PC-9 (cell line): ENCODE results near the gene PON1. TPM values are rescaled to one million over a fixed set of nuclear protein-coding genes. Genes with fewer than 3 reads are reported as not detected.

Source experiments
- BruUV-seq: library from RNA; stranded (reverse); fragments of 400-500 nt; replicated peaks from 2 replicates; lab custom pipeline; 2021; lab: Mats Ljungman, UMichigan
- CTCF ChIA-PET: fragments of 300-600 bp; sonication (Branson Sonifier 250); formaldehyde crosslinking; loops from one replicate; lab custom pipeline; 2022; ENCODE audit warnings: antibody characterized with exemption; lab: Charles Lee
- POLR2A ChIA-PET: fragments of 300-600 bp; sonication (Branson Sonifier 250); formaldehyde crosslinking; loops from one replicate; lab custom pipeline; 2022; ENCODE audit warnings: antibody characterized with exemption; ENCODE audit not compliant: unreplicated experiment; lab: Charles Lee
- DNase-seq, 2 experiments: peaks; one replicate each; pipeline versions ENCODE4 v3.0.0 to v3.0.0-alpha.2; 2015 to 2022; ENCODE audit warnings: mixed read lengths in 1 of 2
- H2AFZ ChIP-seq: fragments of 200-600 bp; sonication (generic); 2 replicates; pipeline ENCODE4 v1.8.1; 2017; ENCODE audit warnings: antibody characterized with exemption
- H3F3A ChIP-seq: fragments of 200-600 bp; sonication (generic); 2 replicates; pipeline ENCODE4 v1.8.1; 2017; ENCODE audit warnings: antibody characterized with exemption, mild to moderate bottlenecking, low read depth; ENCODE audit not compliant: insufficient read depth
- H3K27ac ChIP-seq: fragments of 200-600 bp; sonication (generic); 2 replicates; pipeline ENCODE4 v1.6.1; 2016; ENCODE audit warnings: mixed run types
- H3K27me3 ChIP-seq: fragments of 200-600 bp; sonication (generic); 2 replicates; pipeline ENCODE4 v1.6.1; 2016; ENCODE audit warnings: low read depth, mixed run types; ENCODE audit not compliant: insufficient read depth
- H3K36me3 ChIP-seq: fragments of 200-600 bp; sonication (generic); 2 replicates; pipeline ENCODE4 v1.6.1; 2016; ENCODE audit warnings: low read depth, mixed run types
- H3K4me1 ChIP-seq: fragments of 200-600 bp; sonication (generic); replicated peaks from 2 replicates; pipeline ENCODE4 v1.6.1; 2016; ENCODE audit warnings: mixed run types; ENCODE audit not compliant: insufficient read depth
- H3K4me2 ChIP-seq: fragments of 200-600 bp; sonication (generic); 2 replicates; pipeline ENCODE4 v1.6.1; 2017; ENCODE audit warnings: mixed run types
- H3K4me3 ChIP-seq: fragments of 200-600 bp; sonication (generic); 2 replicates; pipeline ENCODE4 v1.6.1; 2016; ENCODE audit warnings: mixed run types
- H3K79me2 ChIP-seq: fragments of 200-600 bp; sonication (generic); 2 replicates; pipeline ENCODE4 v1.6.1; 2017; ENCODE audit warnings: low read depth, mixed run types
- H3K9me2 ChIP-seq: fragments of 200-600 bp; sonication (generic); 2 replicates; pipeline ENCODE4 v1.8.1; 2017; ENCODE audit warnings: mild to moderate bottlenecking; ENCODE audit not compliant: insufficient read depth
- H3K9me3 ChIP-seq: fragments of 200-600 bp; sonication (generic); 2 replicates; pipeline ENCODE4 v1.8.1; 2016; ENCODE audit warnings: low read depth; ENCODE audit not compliant: insufficient read depth
- H4K20me1 ChIP-seq: fragments of 200-600 bp; sonication (generic); 2 replicates; pipeline ENCODE4 v1.8.1; 2017; ENCODE audit not compliant: insufficient read depth
- EZH2 ChIP-seq: fragments of 200-600 bp; sonication (generic); IDR thresholded peaks from 2 replicates; pipeline ENCODE4 v1.8.0; 2017; ENCODE audit warnings: antibody characterized with exemption, low read depth
- intact Hi-C: fragments of 100-400 bp; cut with micrococcal nuclease; formaldehyde crosslinking; loops from one replicate; pipeline ENCODE4 v1.10.0; 2022; ENCODE audit not compliant: unreplicated experiment
- total RNA-seq: library from RNA; stranded (reverse); gene quantifications from 2 replicates; pipeline ENCODE4 v1.2.3, GENCODE V29; 2021
- TF ChIP-seq, protein P1 (sequence below): fragments of 200-600 bp; sonication (generic); conservative IDR thresholded peaks from 2 replicates; pipeline ENCODE4 v1.6.1; 2017; ENCODE audit warnings: mixed run types, antibody characterized with exemption, mild to moderate bottlenecking, moderate library complexity

PON1 gene
- total RNA-seq, 1 experiment from 2014 or later: not detected

DNA sequence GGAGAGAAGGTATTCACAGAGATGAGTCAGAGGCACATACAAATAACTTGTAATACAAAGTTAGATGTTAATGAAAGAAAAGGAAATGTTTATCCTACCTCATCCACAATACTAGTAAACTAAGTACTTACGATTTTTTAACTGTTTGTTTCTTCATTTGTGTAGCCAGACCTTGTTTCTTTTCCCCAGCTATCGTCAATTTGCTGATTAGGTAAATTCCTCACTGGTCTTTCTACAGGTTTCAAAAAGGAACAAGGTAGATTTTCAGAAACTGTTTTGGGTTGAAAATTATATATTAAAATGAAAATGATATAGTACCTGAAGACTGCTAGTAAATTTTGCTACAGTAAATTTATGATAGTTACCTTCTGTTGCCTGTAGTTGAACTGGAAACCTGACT is 56.6 kb downstream of the PON1 start:
- Histone ChIP-seq H3K4me1 (no peaks in the 10 kb centered on the region), H4K20me1 (no peaks in the 10 kb centered on the region), H3F3A (no peaks in the 10 kb centered on the region), H3K4me3 (no peak overlapping the region), H3K27ac (no peak overlapping the region), H3K36me3 (no peaks in the 10 kb centered on the region), H3K9me3 (no peaks in the 10 kb centered on the region), H3K4me2 (no peak overlapping the region), H2AFZ (no peak overlapping the region), H3K27me3 (no peaks in the 10 kb centered on the region), H3K9me2 (no peaks in the 10 kb centered on the region), H3K79me2 (no peaks in the 10 kb centered on the region)
- CTCF ChIA-PET: interaction anchor here (0.6 kb wide), 1 partner anchor 176 kb away, joined by 4 read pairs; no protein-coding TSS in a partner anchor
- no TSS peak for BruUV-seq
- no peak for TF ChIP-seq EZH2
- TF ChIP-seq, protein P1, sequence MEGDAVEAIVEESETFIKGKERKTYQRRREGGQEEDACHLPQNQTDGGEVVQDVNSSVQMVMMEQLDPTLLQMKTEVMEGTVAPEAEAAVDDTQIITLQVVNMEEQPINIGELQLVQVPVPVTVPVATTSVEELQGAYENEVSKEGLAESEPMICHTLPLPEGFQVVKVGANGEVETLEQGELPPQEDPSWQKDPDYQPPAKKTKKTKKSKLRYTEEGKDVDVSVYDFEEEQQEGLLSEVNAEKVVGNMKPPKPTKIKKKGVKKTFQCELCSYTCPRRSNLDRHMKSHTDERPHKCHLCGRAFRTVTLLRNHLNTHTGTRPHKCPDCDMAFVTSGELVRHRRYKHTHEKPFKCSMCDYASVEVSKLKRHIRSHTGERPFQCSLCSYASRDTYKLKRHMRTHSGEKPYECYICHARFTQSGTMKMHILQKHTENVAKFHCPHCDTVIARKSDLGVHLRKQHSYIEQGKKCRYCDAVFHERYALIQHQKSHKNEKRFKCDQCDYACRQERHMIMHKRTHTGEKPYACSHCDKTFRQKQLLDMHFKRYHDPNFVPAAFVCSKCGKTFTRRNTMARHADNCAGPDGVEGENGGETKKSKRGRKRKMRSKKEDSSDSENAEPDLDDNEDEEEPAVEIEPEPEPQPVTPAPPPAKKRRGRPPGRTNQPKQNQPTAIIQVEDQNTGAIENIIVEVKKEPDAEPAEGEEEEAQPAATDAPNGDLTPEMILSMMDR: no peak
- DNase-seq: no peak
- intact Hi-C loops: no loop called here
- POLR2A ChIA-PET: no interaction called here

DNA sequence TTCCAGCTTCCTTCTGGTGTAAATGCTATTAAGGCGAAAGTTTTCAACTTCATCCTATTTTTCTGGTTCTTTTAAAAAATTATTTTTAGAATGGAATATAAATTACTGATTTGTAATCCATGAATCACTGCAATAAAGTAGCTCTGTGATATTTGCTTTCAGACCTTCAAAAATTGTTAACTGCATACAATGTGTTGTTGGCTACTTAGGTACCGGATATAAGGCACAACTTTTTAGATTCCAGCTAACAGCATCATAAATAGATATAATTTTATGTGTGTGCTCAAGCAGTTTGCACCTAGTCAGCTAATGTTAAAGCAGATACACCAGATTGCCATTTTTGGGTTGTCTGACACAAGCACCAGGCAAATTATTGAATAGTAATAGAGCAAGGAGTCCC is 58.7 kb downstream of the PON1 start:
- POLR2A ChIA-PET: no interaction called here
- Histone ChIP-seq H3K4me2 (no peak overlapping the region), H3K36me3 (no peaks in the 10 kb centered on the region), H3F3A (no peaks in the 10 kb centered on the region), H3K4me1 (no peaks in the 10 kb centered on the region), H3K9me2 (no peaks in the 10 kb centered on the region), H3K9me3 (no peaks in the 10 kb centered on the region), H3K4me3 (no peak overlapping the region), H3K27me3 (no peaks in the 10 kb centered on the region), H3K79me2 (no peaks in the 10 kb centered on the region), H3K27ac (no peak overlapping the region), H2AFZ (no peak overlapping the region), H4K20me1 (no peaks in the 10 kb centered on the region)
- intact Hi-C loops: no loop called here
- CTCF ChIA-PET: no interaction called here
- DNase-seq: no peak
- no TSS peak for BruUV-seq
- no peak for TF ChIP-seq EZH2
- TF ChIP-seq, protein P1: no peak

DNA sequence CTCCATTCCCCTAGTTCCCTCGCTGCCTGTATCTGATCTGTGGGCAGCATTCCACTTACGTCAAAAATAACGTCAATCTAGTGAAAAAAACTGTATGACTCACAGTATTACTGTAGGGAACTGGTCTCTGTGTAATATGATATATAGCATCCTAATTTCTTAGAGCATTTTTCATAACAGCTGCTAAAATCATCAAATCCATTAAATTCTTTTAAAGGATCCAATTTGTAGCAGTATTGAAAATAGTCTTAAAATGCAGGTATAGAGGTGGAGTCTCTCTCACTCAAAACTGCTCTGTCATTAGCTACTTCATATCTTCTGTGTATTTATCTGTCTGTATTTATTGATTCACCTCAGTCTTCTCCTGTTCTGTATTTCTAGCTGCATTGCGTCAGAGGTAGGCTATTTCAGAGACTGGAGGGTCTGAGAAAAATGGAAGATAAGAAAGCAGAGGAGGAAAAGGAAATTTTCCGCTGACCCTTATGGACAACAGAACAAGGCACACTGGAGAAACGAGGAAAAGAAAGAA is 59.9 kb downstream of the PON1 start:
- H3K9me2 ChIP-seq: no peaks in the 10 kb centered on the region
- no peak overlapping the region for H3K27ac ChIP-seq
- BruUV-seq: no TSS peak
- H3K4me1 ChIP-seq: no peaks in the 10 kb centered on the region
- H2AFZ ChIP-seq: no peak overlapping the region
- H3K4me3 ChIP-seq: no peak overlapping the region
- no peak overlapping the region for H3K4me2 ChIP-seq
- no peaks in the 10 kb centered on the region for H3K36me3 ChIP-seq
- ChIA-PET CTCF (no interaction called here), POLR2A (no interaction called here)
- intact Hi-C loops: no loop called here
- TF ChIP-seq EZH2: no peak
- no peaks in the 10 kb centered on the region for H3F3A ChIP-seq
- H4K20me1 ChIP-seq: no peaks in the 10 kb centered on the region
- DNase-seq: peak in 1 of 2 experiments; percentile 30
- no peaks in the 10 kb centered on the region for H3K79me2 ChIP-seq
- H3K9me3 ChIP-seq: no peaks in the 10 kb centered on the region
- H3K27me3 ChIP-seq: no peaks in the 10 kb centered on the region
